GM18870 (cell line): Measurements from ENCODE around the gene JTB.
A peak's percentile ranks its signal among the peaks of the same experiment; 100 is the strongest.
"Not testable (repeated sequence)": the region's sequence is repeated elsewhere in the genome, so short reads cannot be mapped to it uniquely, and the experiment has no call there.

Experiments
- ATAC-seq: cut with Tn5 transposase; IDR thresholded peaks from one replicate; pipeline ENCODE4 v1.9.1; 2021; ENCODE audit warnings: moderate library complexity; ENCODE audit not compliant: unreplicated experiment

Gene JTB

DNA sequence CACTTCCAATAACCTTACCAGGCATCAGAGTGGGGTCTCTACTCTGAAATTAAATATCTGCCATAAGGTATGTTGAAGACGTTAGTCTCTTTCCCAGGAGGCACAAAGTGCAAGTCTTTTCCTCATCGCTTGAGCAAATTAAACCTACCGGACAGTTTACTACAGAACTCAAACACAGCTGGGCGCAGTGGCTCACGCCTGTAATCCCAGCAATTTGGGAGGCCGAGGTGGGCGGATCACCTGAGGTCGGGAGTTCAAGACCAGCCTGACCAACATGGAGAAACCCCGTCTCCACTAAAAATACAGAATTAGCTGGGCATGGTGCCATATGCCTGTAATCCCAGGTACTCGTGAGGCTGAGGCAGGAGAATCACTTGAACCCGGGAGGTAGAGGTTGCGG, 1.6 kb upstream of the JTB start:
- ATAC-seq: not testable (repeated sequence)

DNA sequence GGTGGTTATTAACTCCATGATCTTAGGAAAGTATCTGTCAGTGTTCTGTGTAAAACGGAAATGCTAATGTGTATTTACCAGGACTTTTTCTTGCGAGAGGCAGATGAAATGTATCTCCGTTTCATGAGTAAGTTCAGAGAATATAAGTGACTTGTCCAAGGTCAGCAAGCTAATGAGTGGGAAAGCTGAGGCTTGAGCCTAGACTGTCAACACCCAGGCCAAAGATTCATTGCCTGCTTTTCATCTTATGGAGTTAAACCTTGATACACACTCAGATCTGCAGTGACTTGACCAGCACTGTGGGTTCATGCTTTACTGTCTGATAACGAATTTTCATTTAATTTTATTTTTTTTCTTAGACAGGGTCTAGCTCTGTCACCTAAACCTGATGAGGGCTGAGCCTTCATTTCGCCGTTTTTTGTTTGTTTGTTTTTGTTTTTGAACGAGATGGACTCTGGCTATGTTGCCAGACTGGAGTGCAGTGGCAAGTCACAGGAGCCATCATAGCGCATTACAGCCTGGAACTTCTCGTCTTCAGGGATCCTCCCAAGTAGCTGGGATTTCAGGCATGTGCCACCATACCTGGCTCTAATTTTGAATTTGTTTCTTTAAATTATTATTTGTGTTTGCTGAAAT, 918 bp upstream of the JTB start:
- no peak for ATAC-seq

DNA sequence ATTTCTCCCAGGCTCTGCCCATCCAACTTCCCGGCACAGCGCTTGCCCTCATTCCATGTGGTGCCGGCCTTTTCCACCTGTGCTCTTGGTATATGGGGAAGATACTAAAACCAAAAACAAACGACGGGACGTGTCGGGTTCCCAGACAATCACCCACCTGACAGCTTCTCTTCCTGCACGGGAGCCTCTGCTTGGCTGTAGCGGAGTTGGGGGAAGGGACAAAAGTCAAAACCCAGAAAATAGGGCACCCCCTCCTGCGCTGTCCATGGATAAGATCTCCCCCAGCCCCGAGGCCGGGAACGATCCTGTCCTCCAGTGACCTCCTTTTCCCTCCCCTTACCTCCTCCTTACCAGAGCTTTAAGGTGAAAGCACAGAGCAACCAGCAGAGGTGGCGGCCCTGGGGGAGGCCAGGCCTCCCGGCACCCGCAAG, 640 bp downstream of the JTB start:
- ATAC-seq: no peak

DNA sequence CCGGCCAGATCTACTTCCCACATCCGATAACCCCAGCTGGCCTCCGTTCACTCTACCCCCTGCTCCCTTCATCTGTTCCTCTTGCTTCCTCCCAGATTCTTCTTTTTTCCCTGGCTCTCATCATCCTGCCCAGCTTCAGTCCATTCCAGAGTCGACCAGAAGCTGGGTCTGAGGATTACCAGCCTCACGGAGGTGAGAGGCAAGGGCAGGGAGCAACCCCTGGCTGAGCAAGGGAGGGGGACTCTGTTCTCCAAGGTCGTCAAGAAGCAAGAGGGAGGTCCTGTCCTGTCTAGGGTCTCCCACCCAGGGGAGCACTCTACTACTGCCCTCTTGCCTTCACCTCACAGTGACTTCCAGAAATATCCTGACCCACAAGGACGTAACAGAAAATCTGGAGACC, 3.9 kb downstream of the JTB start:
- no peak for ATAC-seq

DNA sequence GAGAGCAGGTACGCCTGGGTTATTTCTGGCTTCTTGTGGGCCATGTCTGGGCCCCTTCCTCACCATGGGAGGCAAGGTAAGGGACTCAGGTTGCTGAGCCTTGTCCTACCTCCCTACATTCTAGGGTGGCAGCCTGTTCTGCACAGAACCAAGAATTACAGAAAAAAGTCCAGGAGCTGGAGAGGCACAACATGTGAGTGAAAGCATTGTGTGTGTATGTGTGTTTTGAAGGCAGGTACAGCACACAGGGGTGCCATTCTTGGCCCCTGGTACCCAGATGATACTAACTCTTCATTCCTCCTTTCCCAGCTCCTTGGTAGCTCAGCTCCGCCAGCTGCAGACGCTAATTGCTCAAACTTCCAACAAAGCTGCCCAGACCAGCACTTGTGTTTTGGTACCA, 4.4 kb downstream of the JTB start:
- ATAC-seq: no peak

DNA sequence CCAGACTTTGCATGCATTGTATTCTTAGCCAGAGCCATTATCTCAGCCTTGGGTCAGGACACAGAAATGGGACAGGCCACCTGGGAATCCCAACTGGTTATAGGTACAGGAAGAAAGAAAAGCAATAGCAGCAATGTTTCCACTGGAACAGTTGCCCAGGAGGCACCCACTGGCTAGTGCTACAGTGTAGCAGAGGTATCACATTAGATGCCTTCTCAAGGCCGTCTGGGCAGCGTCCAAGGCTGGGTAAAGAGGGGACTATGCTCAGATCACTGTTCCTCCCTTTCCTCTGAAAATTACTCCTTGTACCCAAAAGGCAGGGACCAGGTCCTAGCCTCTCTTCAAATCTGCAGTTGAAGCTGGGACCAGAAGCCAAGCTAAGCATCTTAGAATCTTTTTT, 7.1 kb downstream of the JTB start:
- no peak for ATAC-seq

DNA sequence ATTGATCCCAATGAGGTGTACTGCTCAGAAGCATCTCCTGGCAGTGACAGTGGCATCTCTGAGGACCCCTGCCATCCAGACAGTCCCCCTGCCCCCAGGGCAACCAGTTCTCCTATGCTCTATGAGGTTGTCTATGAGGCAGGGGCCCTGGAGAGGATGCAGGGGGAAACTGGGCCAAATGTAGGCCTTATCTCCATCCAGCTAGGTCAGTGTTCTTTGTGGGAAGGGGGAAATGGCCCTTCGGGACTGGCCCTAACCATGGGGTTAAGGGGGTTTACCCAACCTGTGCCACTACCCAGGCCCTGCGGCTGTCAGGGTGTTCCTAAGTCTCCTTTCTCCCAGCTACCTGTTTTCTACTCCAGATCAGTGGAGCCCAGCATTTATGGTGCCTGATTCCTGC, 8.5 kb downstream of the JTB start:
- ATAC-seq: no peak

DNA sequence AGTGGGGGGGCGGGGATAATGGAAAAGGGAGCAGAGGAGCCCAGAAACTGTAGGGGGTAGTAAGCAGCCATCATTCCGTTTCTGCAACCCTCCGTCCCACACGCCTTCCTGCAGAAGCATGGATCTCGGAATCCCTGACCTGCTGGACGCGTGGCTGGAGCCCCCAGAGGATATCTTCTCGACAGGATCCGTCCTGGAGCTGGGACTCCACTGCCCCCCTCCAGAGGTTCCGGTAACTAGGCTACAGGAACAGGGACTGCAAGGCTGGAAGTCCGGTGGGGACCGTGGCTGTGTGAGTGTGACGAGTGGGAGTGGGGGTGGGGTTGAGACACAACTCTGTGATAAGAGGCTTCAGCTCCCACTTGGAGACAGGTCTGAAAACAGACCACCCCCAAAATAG, 9.1 kb downstream of the JTB start:
- no peak for ATAC-seq

DNA sequence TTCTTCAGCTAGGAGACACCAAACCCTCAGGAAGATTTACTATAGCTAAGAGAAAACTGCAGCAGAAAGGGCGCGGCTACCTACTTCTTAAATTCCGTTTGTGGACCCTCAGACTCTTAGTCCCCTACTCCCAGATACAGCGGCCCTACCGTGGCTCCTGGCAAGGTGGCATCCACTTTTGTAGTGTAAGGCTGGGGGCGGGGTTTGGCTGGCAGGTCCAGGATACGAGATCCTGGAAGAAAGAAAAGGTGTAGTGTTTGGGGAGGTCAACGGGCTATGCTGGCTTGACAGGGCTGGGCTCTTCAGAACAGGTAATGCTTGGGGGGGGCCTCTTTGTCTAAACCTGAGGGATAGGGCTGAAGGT, 9.5 kb downstream of the JTB start:
- no peak for ATAC-seq

DNA sequence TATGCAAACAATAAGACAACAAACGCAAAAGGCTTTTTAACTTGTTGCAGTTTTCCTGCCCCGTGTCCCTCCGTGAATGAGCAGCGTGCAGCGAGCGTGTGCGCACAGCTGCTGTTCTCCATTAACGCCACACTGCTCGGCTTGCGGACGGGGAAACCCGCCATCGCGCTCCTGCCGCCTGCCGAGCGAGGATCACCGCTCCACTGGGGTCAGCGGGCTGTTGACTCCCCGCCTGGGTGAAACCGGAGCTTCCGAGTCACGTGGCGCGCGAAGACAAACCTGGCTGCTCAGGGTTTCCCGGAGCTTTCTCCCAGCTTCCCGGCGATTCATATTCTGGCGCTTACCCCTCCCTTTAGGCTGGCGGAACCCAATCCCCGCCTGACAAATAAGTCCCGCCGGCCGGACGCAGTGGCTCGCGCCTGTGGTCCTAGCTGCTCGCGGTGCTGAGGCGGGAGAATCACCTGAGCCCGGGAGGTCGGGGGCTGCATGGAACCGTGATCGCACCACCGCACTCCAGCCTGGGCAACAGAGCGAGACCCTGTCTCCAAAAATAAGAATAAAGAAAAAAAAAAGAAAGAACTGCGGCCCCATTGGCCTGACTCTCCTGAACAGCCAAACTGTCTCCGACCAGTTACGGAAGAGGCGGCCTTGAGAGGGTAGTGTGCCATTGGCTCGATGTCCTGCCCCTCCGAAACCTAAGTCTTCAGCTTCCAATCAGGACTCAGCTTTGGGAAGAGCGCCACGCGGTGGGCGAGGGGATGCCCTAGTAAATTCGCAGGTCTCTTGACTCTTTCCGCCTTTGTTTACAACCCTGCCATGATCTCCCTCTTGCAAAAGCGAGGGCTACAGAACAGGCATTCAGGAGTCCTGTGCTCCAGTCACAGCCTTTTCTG, 10.1 kb downstream of the JTB start, which contains the start of gene CREB3L4:
Gene CREB3L4 (plus strand): TSS at position 796 of the 893 bp plus-strand sequence. CDS start 624 bp downstream, outside the sequence.
- peak; percentile 72 for ATAC-seq

DNA sequence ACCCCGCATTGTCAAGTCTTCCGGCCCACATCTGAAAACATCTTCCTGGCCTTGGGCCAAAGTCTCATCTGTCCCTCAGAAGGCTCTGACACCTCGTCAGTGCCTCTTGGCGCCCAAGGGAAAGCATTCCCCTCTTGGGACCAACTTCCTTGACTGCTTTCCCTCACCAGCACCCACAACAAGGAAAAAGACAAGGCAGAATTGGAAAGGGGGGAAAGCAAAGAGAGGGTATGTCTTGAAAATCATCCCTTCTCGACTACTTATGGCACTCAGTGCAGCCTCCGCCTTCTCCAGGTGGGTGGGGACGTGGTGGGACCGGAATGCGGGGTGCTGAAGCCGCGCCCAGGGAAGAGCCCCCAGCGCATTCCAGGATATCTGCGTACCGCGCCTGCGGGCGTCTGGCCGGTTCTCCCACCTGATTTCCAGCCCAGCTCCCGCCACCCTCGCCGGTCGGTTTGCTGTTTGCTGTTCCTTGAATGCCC, 13.6 kb downstream of the JTB start:
- no peak for ATAC-seq

DNA sequence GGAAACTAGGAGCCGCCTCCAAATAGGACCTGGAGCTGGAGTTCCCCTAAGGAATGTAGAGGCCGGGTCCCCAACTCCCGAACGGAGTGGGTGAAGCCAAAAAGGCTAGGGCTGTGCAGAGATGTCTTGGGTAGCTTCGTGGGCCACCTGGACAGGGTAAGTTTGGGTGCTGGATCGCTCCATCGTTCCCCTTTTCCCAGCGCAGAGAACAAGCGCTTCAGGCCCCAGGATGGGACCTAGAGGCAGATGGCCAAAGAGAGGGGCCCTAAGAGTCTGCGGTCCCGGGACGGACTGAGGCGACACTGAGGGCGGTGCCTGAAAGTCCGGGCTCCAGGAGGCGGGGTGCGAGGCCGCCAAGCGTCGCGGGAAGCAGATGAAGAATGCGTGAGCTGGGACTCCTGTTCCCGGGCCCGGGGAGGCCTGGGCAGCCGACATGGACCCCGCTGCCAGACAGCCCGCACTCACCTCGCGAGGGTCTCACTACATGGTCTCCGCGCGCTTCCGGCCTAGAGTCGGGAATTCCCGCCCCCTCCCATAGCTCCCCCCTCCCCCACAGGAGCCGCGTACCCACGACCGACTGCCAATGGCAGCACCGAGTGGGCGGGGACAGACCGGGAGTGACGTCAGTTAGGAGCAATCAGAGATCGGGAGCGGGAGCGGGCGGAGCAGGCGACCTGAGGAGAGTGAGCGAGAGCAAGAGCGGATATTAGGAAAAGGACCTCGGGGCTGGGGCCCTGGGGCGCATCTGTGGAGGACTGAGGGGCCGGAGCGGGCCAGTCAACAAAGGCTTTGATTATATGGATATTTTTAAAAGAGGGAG, 14.2 kb downstream of the JTB start, which contains the start of gene SLC39A1:
Gene SLC39A1 (minus strand): TSS at position 508 of the 820 bp plus-strand sequence. CDS start 822 bp downstream, outside the sequence.
- ATAC-seq: peak; percentile 44

DNA sequence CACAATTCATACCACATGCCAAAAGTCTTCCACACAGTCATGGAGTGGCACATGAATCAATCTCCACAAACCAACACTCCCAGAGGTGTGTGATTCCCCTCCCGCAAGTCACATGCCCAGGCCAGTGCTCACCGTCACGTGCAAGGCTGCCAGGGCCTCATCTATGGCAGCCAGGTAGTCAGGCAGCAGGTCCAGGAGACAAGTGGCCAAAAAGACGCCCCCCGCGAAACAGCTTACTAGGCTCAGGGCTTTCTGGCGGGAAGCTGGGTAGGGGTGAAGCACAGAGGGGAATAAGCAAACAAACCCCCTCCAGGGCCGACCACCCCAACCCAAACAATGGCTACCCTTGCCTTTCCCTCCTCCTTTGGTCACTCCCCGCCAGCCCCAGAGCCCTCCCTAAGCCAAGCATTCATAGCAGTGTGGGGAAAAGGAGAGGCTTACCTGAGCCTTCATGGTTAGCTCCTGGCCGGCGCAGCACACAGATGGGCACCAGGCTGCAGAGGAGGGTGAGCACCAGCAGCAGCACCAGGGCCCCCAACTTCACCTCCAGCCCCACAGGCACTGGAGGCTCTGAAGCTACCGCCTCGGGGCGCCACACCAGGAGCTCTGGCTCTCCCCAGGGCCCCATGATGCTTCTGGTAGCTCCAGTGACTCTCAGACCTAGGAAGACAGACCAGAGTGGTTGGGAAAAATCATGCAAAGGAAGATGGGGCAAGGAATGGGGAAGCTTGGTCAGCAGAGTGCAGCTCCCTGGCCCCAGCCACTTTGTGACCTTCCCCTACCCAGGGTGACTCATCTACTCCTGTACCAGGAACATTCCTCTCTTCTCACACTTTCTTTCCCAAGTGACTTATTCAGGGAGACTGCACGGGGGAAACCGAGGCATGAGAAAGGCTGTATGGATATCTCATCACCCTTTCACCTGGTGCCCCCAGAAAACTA, 15.1 kb downstream of the JTB start:
- ATAC-seq: no peak

DNA sequence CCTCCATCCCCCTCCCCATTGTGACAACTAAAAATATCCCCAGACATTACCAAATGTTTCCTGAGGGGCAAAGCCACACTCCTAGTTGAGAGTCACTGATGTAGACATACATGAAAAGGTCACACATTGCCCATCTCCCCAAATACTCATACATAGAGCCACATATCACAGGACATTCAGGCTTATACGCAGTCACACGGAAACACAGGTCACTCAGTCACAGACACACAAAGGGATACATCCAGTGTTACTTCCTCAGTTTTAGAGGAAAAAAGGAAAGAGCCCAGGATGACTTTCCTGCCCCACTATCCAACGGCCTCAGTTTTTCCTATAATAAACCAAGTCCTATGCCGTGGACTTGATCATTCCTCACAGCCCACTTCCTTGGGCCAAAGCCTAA, 16.1 kb downstream of the JTB start:
- ATAC-seq: no peak

DNA sequence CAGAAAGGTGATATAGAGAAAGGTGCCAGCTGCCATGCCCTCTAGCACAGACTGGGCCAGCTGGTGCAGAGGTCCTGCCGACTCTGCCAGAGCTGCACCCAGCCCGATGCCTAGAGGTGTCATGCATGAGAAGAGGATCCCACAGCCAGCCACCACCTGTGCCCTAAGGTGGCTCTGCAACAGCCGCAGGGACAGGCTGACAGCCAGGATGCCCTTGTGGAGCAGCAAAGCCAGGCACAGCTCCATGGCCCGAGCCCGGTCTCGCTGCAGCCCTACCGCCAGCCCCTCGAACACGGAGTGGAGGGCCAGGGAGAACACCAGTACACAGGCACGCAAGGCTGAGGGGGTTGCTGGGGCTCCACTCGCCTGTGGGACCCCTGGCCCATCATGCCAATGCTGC, 17.3 kb downstream of the JTB start:
- ATAC-seq: no peak

DNA sequence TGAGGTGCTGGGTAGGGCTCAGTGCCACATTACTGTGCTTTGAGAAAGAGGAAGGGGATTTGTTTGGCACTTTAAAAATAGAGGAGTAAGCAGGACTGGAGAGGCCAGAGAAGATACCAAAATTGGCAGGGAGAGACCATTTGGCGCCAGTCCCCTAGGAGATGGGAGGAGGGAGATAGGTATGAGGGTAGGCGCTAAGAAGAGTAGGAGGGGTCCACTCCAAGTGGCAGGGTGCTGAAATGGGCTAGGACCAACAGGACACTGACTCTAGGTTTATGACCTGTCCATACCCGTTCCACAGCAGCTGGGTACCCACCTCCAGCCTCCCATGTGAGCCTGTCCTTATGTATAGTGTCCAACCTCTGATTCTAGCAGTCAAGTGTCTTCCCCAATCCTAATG, 18.0 kb downstream of the JTB start:
- ATAC-seq: no peak

DNA sequence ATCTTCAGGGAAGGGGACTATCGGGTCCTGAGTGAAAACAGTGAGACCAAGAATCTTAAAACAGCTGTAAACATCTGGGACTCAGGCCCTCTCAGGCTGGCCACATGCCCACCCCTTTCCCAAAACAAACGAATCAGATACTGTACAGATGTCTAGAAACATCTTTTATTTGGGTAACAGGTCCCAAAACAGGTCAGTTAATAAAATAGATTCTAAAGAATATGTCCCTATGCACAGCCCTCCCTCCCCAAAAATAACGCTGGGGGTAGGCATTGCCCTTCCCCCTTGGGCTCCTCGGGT, 18.6 kb downstream of the JTB start:
- ATAC-seq: peak; percentile 9

DNA sequence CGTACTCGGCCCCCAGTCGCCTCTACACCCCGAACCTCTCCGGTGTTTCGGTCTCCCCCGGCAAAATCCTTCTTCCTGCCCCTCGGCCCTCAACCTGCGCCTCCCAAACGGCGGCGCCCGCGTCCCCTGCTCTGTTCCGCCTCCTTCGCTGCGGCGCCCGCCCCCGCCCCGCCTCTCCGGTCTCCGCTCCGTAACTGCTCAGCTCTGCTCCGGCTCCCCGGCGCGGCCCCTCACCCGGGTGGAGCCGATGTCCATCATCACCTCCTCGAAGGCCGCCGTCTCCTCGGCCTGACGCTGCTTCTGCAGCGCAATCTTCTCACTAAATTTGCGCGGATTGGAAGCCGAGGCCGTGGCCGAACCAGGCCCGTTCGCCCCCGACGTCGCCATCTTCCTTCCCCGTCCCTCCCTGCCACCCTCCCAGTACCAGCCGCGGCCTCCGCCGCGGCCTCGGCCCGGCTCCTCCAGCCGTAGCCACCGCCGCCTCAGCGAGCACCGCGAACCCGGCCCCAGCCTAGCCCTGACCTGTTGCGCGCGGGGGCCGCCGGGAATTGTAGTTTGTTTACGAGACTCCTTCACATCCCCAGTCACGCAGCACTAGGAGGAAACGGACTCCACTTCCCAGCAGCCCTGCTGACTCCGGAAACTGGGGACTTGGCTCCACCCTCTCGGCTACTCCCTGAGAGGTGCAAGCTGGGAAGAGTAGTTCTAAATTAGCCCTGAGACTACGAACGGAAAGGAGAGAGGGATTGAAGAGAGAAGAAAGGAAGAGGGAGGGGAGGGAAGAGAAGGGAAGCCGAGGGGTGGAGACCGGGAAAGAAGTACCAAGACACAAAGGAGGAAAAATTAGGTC, 19.1 kb downstream of the JTB start, which contains the start of gene CRTC2:
Gene CRTC2 (minus strand): TSS at position 502 of the 850 bp plus-strand sequence. CDS start 115 bp downstream, at position 387.
- peak; percentile 72 for ATAC-seq

DNA sequence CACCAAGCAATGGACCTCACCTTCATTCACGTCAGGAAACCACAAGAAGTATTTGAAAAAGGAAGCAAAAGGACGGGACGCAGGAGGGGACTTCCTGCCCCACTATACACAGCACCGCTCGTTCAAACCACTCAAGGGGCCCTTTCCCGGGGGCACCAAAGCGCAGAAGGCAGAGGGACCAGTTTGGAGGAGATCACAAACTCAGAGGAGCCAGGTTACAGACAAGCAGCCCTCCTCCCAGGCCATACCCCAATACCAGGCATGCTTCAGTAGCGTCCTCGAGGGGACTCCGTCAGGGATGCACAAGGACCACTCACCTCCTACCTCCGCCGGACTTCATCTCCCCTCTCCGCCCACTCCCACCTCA, 19.7 kb downstream of the JTB start:
- ATAC-seq: no peak
